ENCODE measurements around the gene RPL38. TPM values are rescaled to one million over a fixed set of nuclear protein-coding genes. Genes with fewer than 3 reads are reported as not detected.
A peak's percentile ranks its signal among the peaks of the same experiment; 100 is the strongest.

RPL38 gene
- total RNA-seq, 1 donor from 2014 or later, result 4,876 TPM

GRCh38 chr17:74231928-74232907 lies 28.7 kb downstream of the RPL38 start:
- Histone ChIP-seq H3K36me3 (ENCODE audit: control insufficient read depth in 3 of 3, insufficient read depth in 3 of 3, low read length in 3 of 3) (peaks cover 11 to 19% (median 17%) of the 10 kb centered on the region in 3 donors), H3K27me3 (ENCODE audit: control insufficient read depth in 3 of 3, insufficient read depth in 3 of 3, low read length in 3 of 3) (no peaks in the 10 kb centered on the region), H3K27ac (ENCODE audit: low read depth, low read length) (no peak overlapping the region), H3K4me1 (ENCODE audit: control insufficient read depth in 3 of 3, insufficient read depth in 3 of 3, low read length in 3 of 3) (peaks cover 6 to 8% (median 7%) of the 10 kb centered on the region in 3 donors), H3K4me3 (ENCODE audit: low read length in 3 of 3) (no peak overlapping the region), H3K9ac (ENCODE audit: low read depth in 1 of 3, low read length in 3 of 3) (no peak overlapping the region), H3K9me3 (ENCODE audit: control insufficient read depth in 3 of 3, low read length in 3 of 3) (no peaks in the 10 kb centered on the region)

GRCh38 chr17:74233937-74234336 lies 30.5 kb downstream of the RPL38 start:
- Histone ChIP-seq H3K27ac (ENCODE audit: low read depth, low read length) (no peak overlapping the region), H3K9me3 (ENCODE audit: control insufficient read depth in 3 of 3, low read length in 3 of 3) (no peaks in the 10 kb centered on the region), H3K9ac (ENCODE audit: low read depth in 1 of 3, low read length in 3 of 3) (no peak overlapping the region), H3K4me1 (ENCODE audit: control insufficient read depth in 3 of 3, insufficient read depth in 3 of 3, low read length in 3 of 3) (peaks cover 6 to 8% (median 8%) of the 10 kb centered on the region in 3 donors), H3K36me3 (ENCODE audit: control insufficient read depth in 3 of 3, insufficient read depth in 3 of 3, low read length in 3 of 3) (peaks cover 14 to 24% (median 20%) of the 10 kb centered on the region in 3 donors), H3K4me3 (ENCODE audit: low read length in 3 of 3) (no peak overlapping the region), H3K27me3 (ENCODE audit: control insufficient read depth in 3 of 3, insufficient read depth in 3 of 3, low read length in 3 of 3) (no peaks in the 10 kb centered on the region)

GRCh38 chr17:74234486-74234885 lies 31.0 kb downstream of the RPL38 start:
- Histone ChIP-seq H3K27me3 (ENCODE audit: control insufficient read depth in 3 of 3, insufficient read depth in 3 of 3, low read length in 3 of 3) (no peaks in the 10 kb centered on the region), H3K27ac (ENCODE audit: low read depth, low read length) (peak overlapping the region; percentile 14), H3K4me3 (ENCODE audit: low read length in 3 of 3) (no peak overlapping the region), H3K9me3 (ENCODE audit: control insufficient read depth in 3 of 3, low read length in 3 of 3) (no peaks in the 10 kb centered on the region), H3K36me3 (ENCODE audit: control insufficient read depth in 3 of 3, insufficient read depth in 3 of 3, low read length in 3 of 3) (peaks cover 16 to 24% (median 20%) of the 10 kb centered on the region in 3 donors), H3K9ac (ENCODE audit: low read depth in 1 of 3, low read length in 3 of 3) (no peak overlapping the region), H3K4me1 (ENCODE audit: control insufficient read depth in 3 of 3, insufficient read depth in 3 of 3, low read length in 3 of 3) (peaks cover 6 to 13% (median 8%) of the 10 kb centered on the region in 3 donors)

GRCh38 chr17:74235040-74235581 lies 31.6 kb downstream of the RPL38 start:
- H3K36me3 ChIP-seq (ENCODE audit: control insufficient read depth in 3 of 3, insufficient read depth in 3 of 3, low read length in 3 of 3), result peaks cover 16 to 24% (median 20%) of the 10 kb centered on the region in 3 donors
- no peaks in the 10 kb centered on the region for H3K9me3 ChIP-seq (ENCODE audit: control insufficient read depth in 3 of 3, low read length in 3 of 3)
- peaks cover 8 to 17% (median 8%) of the 10 kb centered on the region in 3 donors for H3K4me1 ChIP-seq (ENCODE audit: control insufficient read depth in 3 of 3, insufficient read depth in 3 of 3, low read length in 3 of 3)
- no peak overlapping the region for H3K4me3 ChIP-seq (ENCODE audit: low read length in 3 of 3)
- H3K27me3 ChIP-seq (ENCODE audit: control insufficient read depth in 3 of 3, insufficient read depth in 3 of 3, low read length in 3 of 3), result no peaks in the 10 kb centered on the region
- H3K9ac ChIP-seq (ENCODE audit: low read depth in 1 of 3, low read length in 3 of 3), result peak overlapping the region; percentile 2 to 57 (median 57)
- peak overlapping the region; percentile 14 for H3K27ac ChIP-seq (ENCODE audit: low read depth, low read length)

GRCh38 chr17:74235911-74236371 lies 32.5 kb downstream of the RPL38 start:
- no peaks in the 10 kb centered on the region for H3K9me3 ChIP-seq (ENCODE audit: control insufficient read depth in 3 of 3, low read length in 3 of 3)
- H3K36me3 ChIP-seq (ENCODE audit: control insufficient read depth in 3 of 3, insufficient read depth in 3 of 3, low read length in 3 of 3), result peaks cover 13 to 20% (median 14%) of the 10 kb centered on the region in 3 donors
- H3K4me1 ChIP-seq (ENCODE audit: control insufficient read depth in 3 of 3, insufficient read depth in 3 of 3, low read length in 3 of 3), result peaks cover 15 to 26% (median 15%) of the 10 kb centered on the region in 3 donors
- H3K27ac ChIP-seq (ENCODE audit: low read depth, low read length), result no peak overlapping the region
- H3K27me3 ChIP-seq (ENCODE audit: control insufficient read depth in 3 of 3, insufficient read depth in 3 of 3, low read length in 3 of 3), result no peaks in the 10 kb centered on the region
- no peak overlapping the region for H3K4me3 ChIP-seq (ENCODE audit: low read length in 3 of 3)
- H3K9ac ChIP-seq (ENCODE audit: low read depth in 1 of 3, low read length in 3 of 3), result no peak overlapping the region

GRCh38 chr17:74237321-74237720 lies 33.8 kb downstream of the RPL38 start:
- Histone ChIP-seq H3K9me3 (ENCODE audit: control insufficient read depth in 3 of 3, low read length in 3 of 3) (no peaks in the 10 kb centered on the region), H3K27ac (ENCODE audit: low read depth, low read length) (no peak overlapping the region), H3K36me3 (ENCODE audit: control insufficient read depth in 3 of 3, insufficient read depth in 3 of 3, low read length in 3 of 3) (peaks cover 5 to 10% (median 8%) of the 10 kb centered on the region in 3 donors), H3K4me1 (ENCODE audit: control insufficient read depth in 3 of 3, insufficient read depth in 3 of 3, low read length in 3 of 3) (peaks cover 27 to 38% (median 29%) of the 10 kb centered on the region in 3 donors), H3K9ac (ENCODE audit: low read depth in 1 of 3, low read length in 3 of 3) (no peak overlapping the region), H3K4me3 (ENCODE audit: low read length in 3 of 3) (no peak overlapping the region), H3K27me3 (ENCODE audit: control insufficient read depth in 3 of 3, insufficient read depth in 3 of 3, low read length in 3 of 3) (no peaks in the 10 kb centered on the region)

GRCh38 chr17:74239172-74239571 lies 35.7 kb downstream of the RPL38 start:
- H3K9me3 ChIP-seq (ENCODE audit: control insufficient read depth in 3 of 3, low read length in 3 of 3), result no peaks in the 10 kb centered on the region
- no peak overlapping the region for H3K4me3 ChIP-seq (ENCODE audit: low read length in 3 of 3)
- no peak overlapping the region for H3K27ac ChIP-seq (ENCODE audit: low read depth, low read length)
- H3K36me3 ChIP-seq (ENCODE audit: control insufficient read depth in 3 of 3, insufficient read depth in 3 of 3, low read length in 3 of 3), result peaks cover 2 to 13% (median 6%) of the 10 kb centered on the region in 3 donors
- H3K27me3 ChIP-seq (ENCODE audit: control insufficient read depth in 3 of 3, insufficient read depth in 3 of 3, low read length in 3 of 3), result no peaks in the 10 kb centered on the region
- no peak overlapping the region for H3K9ac ChIP-seq (ENCODE audit: low read depth in 1 of 3, low read length in 3 of 3)
- peaks cover 38 to 49% (median 40%) of the 10 kb centered on the region in 3 donors for H3K4me1 ChIP-seq (ENCODE audit: control insufficient read depth in 3 of 3, insufficient read depth in 3 of 3, low read length in 3 of 3)

- Histone ChIP-seq H3K9me3 (ENCODE audit: control insufficient read depth in 3 of 3, low read length in 3 of 3) (no peaks in the 10 kb centered on the region), H3K36me3 (ENCODE audit: control insufficient read depth in 3 of 3, insufficient read depth in 3 of 3, low read length in 3 of 3) (peaks cover 8 to 13% (median 12%) of the 10 kb centered on the region in 3 donors), H3K4me1 (ENCODE audit: control insufficient read depth in 3 of 3, insufficient read depth in 3 of 3, low read length in 3 of 3) (peaks cover 32 to 42% (median 33%) of the 10 kb centered on the region in 3 donors), H3K9ac (ENCODE audit: low read depth in 1 of 3, low read length in 3 of 3) (peak overlapping the region; percentile 33 to 70 (median 51)), H3K27ac (ENCODE audit: low read depth, low read length) (peak overlapping the region; percentile 47), H3K4me3 (ENCODE audit: low read length in 3 of 3) (no peak overlapping the region), H3K27me3 (ENCODE audit: control insufficient read depth in 3 of 3, insufficient read depth in 3 of 3, low read length in 3 of 3) (no peaks in the 10 kb centered on the region)
These were observed 37.2 kb downstream of the RPL38 start for GRCh38 chr17:74240618-74241205.

- Histone ChIP-seq H3K27me3 (ENCODE audit: control insufficient read depth in 3 of 3, insufficient read depth in 3 of 3, low read length in 3 of 3) (no peaks in the 10 kb centered on the region), H3K9me3 (ENCODE audit: control insufficient read depth in 3 of 3, low read length in 3 of 3) (no peaks in the 10 kb centered on the region), H3K4me1 (ENCODE audit: control insufficient read depth in 3 of 3, insufficient read depth in 3 of 3, low read length in 3 of 3) (peaks cover 32 to 42% (median 33%) of the 10 kb centered on the region in 3 donors), H3K27ac (ENCODE audit: low read depth, low read length) (peak overlapping the region; percentile 47), H3K36me3 (ENCODE audit: control insufficient read depth in 3 of 3, insufficient read depth in 3 of 3, low read length in 3 of 3) (peaks cover 8 to 13% (median 12%) of the 10 kb centered on the region in 3 donors), H3K9ac (ENCODE audit: low read depth in 1 of 3, low read length in 3 of 3) (peak overlapping the region in 2 of 3 donors; percentile 51 to 70), H3K4me3 (ENCODE audit: low read length in 3 of 3) (no peak overlapping the region)
These were observed 38.0 kb downstream of the RPL38 start for GRCh38 chr17:74241431-74241830.
